CD4-positive, alpha-beta T cell (primary cell): Measurements from ENCODE around the gene NEK7. TPM values are rescaled to one million over a fixed set of nuclear protein-coding genes. Genes with fewer than 3 reads are reported as not detected.

ENCODE experiments used
- ATAC-seq: fragments of 200-7000 bp; cut with Tn5 transposase; one replicate; pipeline ENCODE4 v1.10.0; 2022; ENCODE audit warnings: mild to moderate bottlenecking; ENCODE audit not compliant: poor library complexity
- CTCF ChIA-PET: fragments of 350-600 bp; sonication (Branson Sonifier 250); formaldehyde crosslinking; loops from one replicate; lab custom pipeline; 2021; ENCODE audit warnings: antibody characterized with exemption, inconsistent platforms; lab: Charles Lee
- POLR2A ChIA-PET: fragments of 350-600 bp; sonication (Branson Sonifier 250); formaldehyde crosslinking; loops from one replicate; lab custom pipeline; 2021; ENCODE audit warnings: antibody characterized with exemption, inconsistent platforms; lab: Charles Lee
- DNase-seq, 14 experiments: peaks; one replicate each; pipeline ENCODE4 v3.0.0-alpha.2; 2013 to 2020; ENCODE audit warnings: mixed read lengths in 2 of 14
- H3K27ac ChIP-seq, 2 donors: one replicate each; pipeline versions ENCODE4 v1.5.1 to v1.7.0; 2013; ENCODE audit warnings: low read length in 2 of 2, low read depth in 1 of 2, mild to moderate bottlenecking in 1 of 2
- H3K27me3 ChIP-seq, 2 experiments: 1 replicate in 1 of 2; 2 replicates in 1 of 2; pipeline versions ENCODE4 v1.6.1 to v1.7.0; 2013; ENCODE audit warnings: low read length in 2 of 2, control low read depth in 1 of 2, mild to moderate bottlenecking in 1 of 2, moderate library complexity in 1 of 2; ENCODE audit not compliant: insufficient read depth in 2 of 2, control insufficient read depth in 1 of 2
- H3K36me3 ChIP-seq: one replicate; pipeline ENCODE4 v1.6.1; 2013; ENCODE audit warnings: low read length, control low read depth; ENCODE audit not compliant: insufficient read depth
- H3K4me1 ChIP-seq: one replicate; pipeline ENCODE4 v1.6.1; 2013; ENCODE audit warnings: low read length, control low read depth; ENCODE audit not compliant: insufficient read depth
- H3K4me3 ChIP-seq: one replicate; pipeline ENCODE4 v1.5.1; 2013; ENCODE audit warnings: mild to moderate bottlenecking, low read length, moderate library complexity
- H3K9me3 ChIP-seq, 2 experiments: 1 replicate in 1 of 2; 2 replicates in 1 of 2; pipeline versions ENCODE4 v1.6.1 to v1.7.0; 2013; ENCODE audit warnings: low read length in 2 of 2, mild to moderate bottlenecking in 2 of 2, control low read depth in 1 of 2, moderate library complexity in 1 of 2; ENCODE audit not compliant: control insufficient read depth in 1 of 2, insufficient read depth in 1 of 2
- H3K27ac Mint-ChIP-seq: one replicate; pipeline ENCODE4 v1.8.0; 2020; ENCODE audit warnings: mixed read lengths
- H3K27me3 Mint-ChIP-seq: one replicate; pipeline ENCODE4 v1.8.0; 2021; ENCODE audit warnings: mixed read lengths
- H3K36me3 Mint-ChIP-seq: one replicate; pipeline ENCODE4 v1.8.0; 2021; ENCODE audit warnings: low read depth, mixed read lengths
- H3K4me1 Mint-ChIP-seq: one replicate; pipeline ENCODE4 v1.8.0; 2021; ENCODE audit warnings: low read depth, mixed read lengths
- H3K4me3 Mint-ChIP-seq: one replicate; pipeline ENCODE4 v1.8.0; 2020; ENCODE audit warnings: mild to moderate bottlenecking, mixed read lengths
- H3K9me3 Mint-ChIP-seq: one replicate; pipeline ENCODE4 v1.8.0; 2020; ENCODE audit warnings: mixed read lengths
- intact Hi-C, 2 experiments: fragments of 100-400 bp; cut with DNase I in 1 of 2; cut with micrococcal nuclease in 1 of 2; formaldehyde crosslinking; loops; one replicate each; pipeline versions ENCODE4 v1.15.1 to v1.9.0; 2023 to 2025; cut with DNase I, micrococcal nuclease
- total RNA-seq, 174 experiments: library from RNA in 2 of 174; stranded (reverse) in 2 of 174; gene quantifications; one replicate each; pipeline ENCODE4 v1.2.3 and lab custom pipeline; 2021 to 2026
- TF ChIP-seq, protein P1 (sequence below): fragments of 200-600 bp; IDR thresholded peaks from one replicate; pipeline ENCODE4 v1.8.0; 2022; ENCODE audit warnings: antibody characterized with exemption, mild to moderate bottlenecking

NEK7 gene
- total RNA-seq, 2 experiments from 2014 or later = 11.8 to 13.0 TPM

DNA sequence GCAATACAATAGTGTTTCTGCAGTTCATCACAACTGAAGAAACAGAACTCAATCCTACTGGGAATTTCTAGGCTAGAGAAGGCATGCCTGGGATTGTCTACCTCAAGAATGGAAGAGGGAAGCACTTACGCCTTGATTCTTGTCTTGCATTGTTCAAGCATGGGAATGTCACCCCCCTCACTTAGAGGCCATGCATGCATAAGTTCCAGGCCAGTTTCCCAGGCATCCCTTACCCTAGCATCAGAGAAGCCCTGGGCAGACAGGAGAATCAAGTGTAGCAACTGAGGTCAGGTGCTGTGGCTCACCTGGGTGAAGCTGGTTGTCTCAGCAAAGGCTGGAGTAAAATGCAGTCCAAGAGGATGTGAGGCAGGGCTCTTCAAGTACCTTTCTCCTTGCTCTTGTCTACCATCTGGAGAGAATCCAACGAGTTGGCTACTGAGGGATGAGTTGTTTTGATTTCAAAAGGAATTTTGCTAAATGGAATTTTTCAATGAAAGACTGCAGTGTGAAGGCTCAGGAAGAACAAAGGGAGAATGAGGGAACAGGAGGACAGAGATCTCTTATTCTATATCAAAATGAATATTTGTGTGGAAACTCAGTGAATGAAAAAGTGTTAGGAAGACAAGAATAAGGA, 174.3 kb downstream of the NEK7 start:
- Histone ChIP-seq H3K4me1 (no peaks in the 10 kb centered on the region), H3K9me3 (no peaks in the 10 kb centered on the region), H3K27me3 (peaks cover 0 to 4% of the 10 kb centered on the region in 2 experiments), H3K27ac (no peak overlapping the region), H3K4me3 (no peak overlapping the region), H3K36me3 (no peaks in the 10 kb centered on the region)
- ATAC-seq = no peak
- no peaks in the 10 kb centered on the region for H3K27me3 Mint-ChIP-seq
- H3K4me1 Mint-ChIP-seq = no peaks in the 10 kb centered on the region
- ChIA-PET CTCF (no interaction called here), POLR2A (no interaction called here)
- no peak for DNase-seq
- no peak overlapping the region for H3K27ac Mint-ChIP-seq
- intact Hi-C loops = no loop called here
- no peaks in the 10 kb centered on the region for H3K36me3 Mint-ChIP-seq
- TF ChIP-seq, protein P1, sequence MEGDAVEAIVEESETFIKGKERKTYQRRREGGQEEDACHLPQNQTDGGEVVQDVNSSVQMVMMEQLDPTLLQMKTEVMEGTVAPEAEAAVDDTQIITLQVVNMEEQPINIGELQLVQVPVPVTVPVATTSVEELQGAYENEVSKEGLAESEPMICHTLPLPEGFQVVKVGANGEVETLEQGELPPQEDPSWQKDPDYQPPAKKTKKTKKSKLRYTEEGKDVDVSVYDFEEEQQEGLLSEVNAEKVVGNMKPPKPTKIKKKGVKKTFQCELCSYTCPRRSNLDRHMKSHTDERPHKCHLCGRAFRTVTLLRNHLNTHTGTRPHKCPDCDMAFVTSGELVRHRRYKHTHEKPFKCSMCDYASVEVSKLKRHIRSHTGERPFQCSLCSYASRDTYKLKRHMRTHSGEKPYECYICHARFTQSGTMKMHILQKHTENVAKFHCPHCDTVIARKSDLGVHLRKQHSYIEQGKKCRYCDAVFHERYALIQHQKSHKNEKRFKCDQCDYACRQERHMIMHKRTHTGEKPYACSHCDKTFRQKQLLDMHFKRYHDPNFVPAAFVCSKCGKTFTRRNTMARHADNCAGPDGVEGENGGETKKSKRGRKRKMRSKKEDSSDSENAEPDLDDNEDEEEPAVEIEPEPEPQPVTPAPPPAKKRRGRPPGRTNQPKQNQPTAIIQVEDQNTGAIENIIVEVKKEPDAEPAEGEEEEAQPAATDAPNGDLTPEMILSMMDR = no peak
- H3K9me3 Mint-ChIP-seq = no peaks in the 10 kb centered on the region
- H3K4me3 Mint-ChIP-seq = no peak overlapping the region

DNA sequence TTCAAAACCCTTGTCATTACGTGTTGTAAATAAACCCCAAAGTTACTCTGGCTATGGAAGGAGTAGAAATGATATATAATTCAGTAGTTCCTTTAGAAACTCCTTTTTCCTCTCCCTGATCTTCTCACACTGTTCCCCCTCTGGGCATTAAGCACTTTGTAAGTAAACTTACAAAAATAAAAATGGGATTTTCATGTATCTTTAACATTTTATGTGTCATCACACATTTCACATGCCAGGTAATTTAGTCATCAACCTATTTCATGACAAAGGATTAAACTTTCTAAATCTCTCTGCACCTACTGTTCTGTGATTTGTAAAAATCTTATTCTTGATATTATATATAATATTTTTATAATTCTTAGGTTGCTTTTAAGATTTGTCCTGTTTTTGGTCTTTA, 176.9 kb downstream of the NEK7 start:
- TF ChIP-seq, protein P1 = no peak
- no peak for ATAC-seq
- H3K9me3 ChIP-seq = no peaks in the 10 kb centered on the region
- no peak overlapping the region for H3K27ac Mint-ChIP-seq
- H3K4me1 Mint-ChIP-seq = no peaks in the 10 kb centered on the region
- DNase-seq = no peak
- no peak overlapping the region for H3K27ac ChIP-seq
- H3K9me3 Mint-ChIP-seq = peaks cover 2% of the 10 kb centered on the region
- H3K27me3 ChIP-seq = peaks cover 0 to 4% of the 10 kb centered on the region in 2 experiments
- no peaks in the 10 kb centered on the region for H3K4me1 ChIP-seq
- no peaks in the 10 kb centered on the region for H3K36me3 Mint-ChIP-seq
- ChIA-PET CTCF (interaction anchor here (1.8 kb wide), 1 partner anchor 13 kb away, joined by 7 read pairs; no protein-coding TSS in a partner anchor), POLR2A (no interaction called here)
- intact Hi-C loops = no loop called here
- no peaks in the 10 kb centered on the region for H3K27me3 Mint-ChIP-seq
- no peak overlapping the region for H3K4me3 ChIP-seq
- H3K4me3 Mint-ChIP-seq = no peak overlapping the region
- no peaks in the 10 kb centered on the region for H3K36me3 ChIP-seq

DNA sequence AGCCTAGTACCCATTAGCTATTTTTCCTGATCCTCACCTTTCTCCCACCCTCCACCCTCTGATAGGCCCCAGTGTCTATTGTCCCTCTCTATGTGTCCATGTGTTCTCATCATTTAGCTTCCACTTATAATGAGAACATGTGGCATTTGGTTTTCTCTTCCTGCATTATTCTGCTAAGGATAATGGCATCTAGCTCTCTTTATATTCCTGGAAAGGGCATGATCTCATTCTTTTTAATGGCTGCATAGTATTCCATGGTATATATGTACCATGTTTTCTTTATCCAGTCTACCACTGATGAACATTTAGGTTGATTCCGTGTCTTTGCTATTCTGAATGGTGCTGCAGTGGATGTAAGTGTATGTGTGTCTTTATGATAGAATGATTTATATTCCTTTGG, 178.9 kb downstream of the NEK7 start:
- no peaks in the 10 kb centered on the region for H3K4me1 ChIP-seq
- Mint-ChIP-seq H3K4me1 (no peaks in the 10 kb centered on the region), H3K36me3 (no peaks in the 10 kb centered on the region), H3K27ac (no peak overlapping the region), H3K27me3 (no peaks in the 10 kb centered on the region), H3K4me3 (no peak overlapping the region), H3K9me3 (peaks cover 2% of the 10 kb centered on the region)
- POLR2A ChIA-PET = no interaction called here
- H3K27ac ChIP-seq = no peak overlapping the region
- DNase-seq (no peak), ATAC-seq (no peak)
- TF ChIP-seq, protein P1 = no peak
- H3K27me3 ChIP-seq = peaks cover 0 to 4% of the 10 kb centered on the region in 2 experiments
- H3K36me3 ChIP-seq = no peaks in the 10 kb centered on the region
- CTCF ChIA-PET = no interaction called here
- intact Hi-C loops = no loop called here
- H3K4me3 ChIP-seq = no peak overlapping the region
- no peaks in the 10 kb centered on the region for H3K9me3 ChIP-seq
